OCI-LY1 (cell line): Measurements from ENCODE around the gene HCRTR1.

Experiments used
- EZH2 ChIP-seq: fragments of 200-600 bp; sonication (generic), shearing (Covaris generic); IDR thresholded peaks from 2 replicates; pipeline ENCODE4 v1.8.0; 2017; ENCODE audit warnings: borderline replicate concordance, mixed run types, mild to moderate bottlenecking, antibody characterized with exemption, low read length, moderate library complexity, mixed read lengths
- TF ChIP-seq, protein P1 (sequence below): fragments of 200-600 bp; sonication (generic), shearing (Covaris generic); IDR thresholded peaks from 2 replicates; pipeline ENCODE4 v1.5.1; 2017; ENCODE audit warnings: mild to moderate bottlenecking, antibody characterized with exemption, low read length, moderate library complexity, mixed read lengths

- no peak for TF ChIP-seq EZH2
- TF ChIP-seq, protein P1, sequence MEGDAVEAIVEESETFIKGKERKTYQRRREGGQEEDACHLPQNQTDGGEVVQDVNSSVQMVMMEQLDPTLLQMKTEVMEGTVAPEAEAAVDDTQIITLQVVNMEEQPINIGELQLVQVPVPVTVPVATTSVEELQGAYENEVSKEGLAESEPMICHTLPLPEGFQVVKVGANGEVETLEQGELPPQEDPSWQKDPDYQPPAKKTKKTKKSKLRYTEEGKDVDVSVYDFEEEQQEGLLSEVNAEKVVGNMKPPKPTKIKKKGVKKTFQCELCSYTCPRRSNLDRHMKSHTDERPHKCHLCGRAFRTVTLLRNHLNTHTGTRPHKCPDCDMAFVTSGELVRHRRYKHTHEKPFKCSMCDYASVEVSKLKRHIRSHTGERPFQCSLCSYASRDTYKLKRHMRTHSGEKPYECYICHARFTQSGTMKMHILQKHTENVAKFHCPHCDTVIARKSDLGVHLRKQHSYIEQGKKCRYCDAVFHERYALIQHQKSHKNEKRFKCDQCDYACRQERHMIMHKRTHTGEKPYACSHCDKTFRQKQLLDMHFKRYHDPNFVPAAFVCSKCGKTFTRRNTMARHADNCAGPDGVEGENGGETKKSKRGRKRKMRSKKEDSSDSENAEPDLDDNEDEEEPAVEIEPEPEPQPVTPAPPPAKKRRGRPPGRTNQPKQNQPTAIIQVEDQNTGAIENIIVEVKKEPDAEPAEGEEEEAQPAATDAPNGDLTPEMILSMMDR = no peak
Measured at GRCh38 chr1:31672986-31673385, 55.5 kb downstream of the HCRTR1 start.
